Pancreas (tissue), 10 donors: ENCODE data around the gene ABCA6. TPM values are rescaled to one million over a fixed set of nuclear protein-coding genes. Genes with fewer than 3 reads are reported as not detected.

ENCODE experiments used
- ATAC-seq, 4 donors: fragments of 200-7000 bp; cut with Tn5 transposase; one replicate each; pipeline versions ENCODE4 v1.8.0 to v1.9.1; 2020; ENCODE audit warnings: mild to moderate bottlenecking in 4 of 4, moderate library complexity in 4 of 4
- DNase-seq, 6 donors: peaks; one replicate each; pipeline ENCODE4 v3.0.0-alpha.2; 2020
- FAIRE-seq: peaks from 2 replicates; lab custom pipeline; 2012; peaks lifted over from hg19 to GRCh38; lab: Jason Lieb, UNC
- H3K27ac ChIP-seq, 4 donors: fragments of 200-600 bp; sonication (generic); 1 replicate in 3 of 4; 2 replicates in 1 of 4; pipeline versions ENCODE4 v1.5.0 to v1.8.0; 2020
- H3K27me3 ChIP-seq, 4 donors: fragments of 200-600 bp; one replicate each; pipeline ENCODE4 v1.8.0; 2021
- H3K36me3 ChIP-seq, 3 donors: fragments of 200-600 bp; sonication (generic) in 1 of 3; one replicate each; pipeline versions ENCODE4 v1.5.0 to v1.8.0; 2020 to 2021
- H3K4me1 ChIP-seq, 3 donors: fragments of 200-600 bp; one replicate each; pipeline ENCODE4 v1.8.0; 2021
- H3K4me3 ChIP-seq, 4 donors: fragments of 200-600 bp; sonication (generic) in 2 of 4; one replicate each; pipeline versions ENCODE4 v1.5.0 to v1.8.0; 2020 to 2021
- H3K9me3 ChIP-seq, 4 donors: fragments of 200-600 bp; one replicate each; pipeline ENCODE4 v1.8.0; 2021
- WGBS, 2 donors: extraction: QIAGEN DNeasy Blood & Tissue Kit; methylation state at CpG; one replicate each; pipeline ENCODE4 v1.1.7; 2013; 5-methylcytosine and 5-hydroxymethylcytosine counted together
- intact Hi-C, 3 donors: fragments of 100-400 bp; cut with DNase I; formaldehyde crosslinking; loops; one replicate each; pipeline versions ENCODE4 v1.11.1 to v1.14.2; 2022
- microRNA-seq, 2 donors: library from miRNA; unstranded; fragments of <30 nt; microRNA quantifications; one replicate each; pipeline versions ENCODE4 to v1.1.0, GENCODE V29; 2019 to 2020
- polyA plus RNA-seq, 2 donors: library from polyadenylated mRNA; stranded (reverse); fragments of 200-250 nt; gene quantifications; one replicate each; pipeline ENCODE4 v1.2.3, GENCODE V29; 2013
- total RNA-seq, 6 donors: library from RNA; stranded (reverse); fragmentation: NEBNext Ultra II Directional in 4 of 6; extraction: Animal tissue kit (Norgen Biotek cat#: 25700) in 4 of 6; gene quantifications; one replicate each; pipeline versions ENCODE4 v1.2.1 to v1.2.4, GENCODE V29; 2021 to 2023
- TF ChIP-seq, protein P1 (sequence below), 4 donors: fragments of 200-600 bp; sonication (generic) in 3 of 4; IDR thresholded peaks; one replicate each; pipeline versions ENCODE4 v1.5.0 to v1.8.0; 2021; ENCODE audit warnings: antibody characterized with exemption in 4 of 4
- donor health status: healthy with polysubstance abuse.
- donor health status: DM: no; HTN: no; CAD: no; lungs with moderate emphysema.
- donor health status: DM: no; HTN: no; CAD: no.
- donor health status: control.
- donor health status: control.
- donor health status: Bipolar disorder and iron deficiency.
- donor health status: DM: yes; HTN: yes; CAD: no.
- donor health status: DM: no; HTN: no; CAD: no.
- donor health status: DM: no; HTN: no; CAD: no.
- donor health status: DM: yes; HTN: yes; CAD: no.

Gene ABCA6
- total and polyA plus RNA-seq, 8 donors, result 0.85 to 11.0 (median 4.1) TPM

GRCh38 chr17:69043098-69043734, 98.5 kb downstream of the ABCA6 start:
- H3K27ac ChIP-seq, result no peak overlapping the region
- H3K36me3 ChIP-seq, result no peaks in the 10 kb centered on the region
- H3K27me3 ChIP-seq, result no peaks in the 10 kb centered on the region
- intact Hi-C loops, result no loop called here
- no peak for DNase-seq
- H3K9me3 ChIP-seq, result peaks cover 0 to 3% (median 0%) of the 10 kb centered on the region in 4 donors
- WGBS, 2 donors, result 90% methylated on average over 6 of the region's 6 CpGs
- no peak for ATAC-seq
- peaks cover 6 to 15% (median 8%) of the 10 kb centered on the region in 3 donors for H3K4me1 ChIP-seq
- no peak overlapping the region for H3K4me3 ChIP-seq
- TF ChIP-seq, protein P1, sequence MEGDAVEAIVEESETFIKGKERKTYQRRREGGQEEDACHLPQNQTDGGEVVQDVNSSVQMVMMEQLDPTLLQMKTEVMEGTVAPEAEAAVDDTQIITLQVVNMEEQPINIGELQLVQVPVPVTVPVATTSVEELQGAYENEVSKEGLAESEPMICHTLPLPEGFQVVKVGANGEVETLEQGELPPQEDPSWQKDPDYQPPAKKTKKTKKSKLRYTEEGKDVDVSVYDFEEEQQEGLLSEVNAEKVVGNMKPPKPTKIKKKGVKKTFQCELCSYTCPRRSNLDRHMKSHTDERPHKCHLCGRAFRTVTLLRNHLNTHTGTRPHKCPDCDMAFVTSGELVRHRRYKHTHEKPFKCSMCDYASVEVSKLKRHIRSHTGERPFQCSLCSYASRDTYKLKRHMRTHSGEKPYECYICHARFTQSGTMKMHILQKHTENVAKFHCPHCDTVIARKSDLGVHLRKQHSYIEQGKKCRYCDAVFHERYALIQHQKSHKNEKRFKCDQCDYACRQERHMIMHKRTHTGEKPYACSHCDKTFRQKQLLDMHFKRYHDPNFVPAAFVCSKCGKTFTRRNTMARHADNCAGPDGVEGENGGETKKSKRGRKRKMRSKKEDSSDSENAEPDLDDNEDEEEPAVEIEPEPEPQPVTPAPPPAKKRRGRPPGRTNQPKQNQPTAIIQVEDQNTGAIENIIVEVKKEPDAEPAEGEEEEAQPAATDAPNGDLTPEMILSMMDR (IDR thresholded peaks at IDR 0.05), result no peak
- no peak for FAIRE-seq

- H3K4me3 ChIP-seq, result no peak overlapping the region
- no peaks in the 10 kb centered on the region for H3K27me3 ChIP-seq
- peaks cover 0 to 8% (median 0%) of the 10 kb centered on the region in 3 donors for H3K4me1 ChIP-seq
- no peak for ATAC-seq
- no peak for FAIRE-seq
- no peak overlapping the region for H3K27ac ChIP-seq
- WGBS, 2 donors, result 79 to 84% methylated on average over 5 of the region's 5 CpGs
- intact Hi-C loops, result no loop called here
- TF ChIP-seq, protein P1 (IDR thresholded peaks at IDR 0.05), result no peak
- no peak for DNase-seq
- peaks cover 0 to 3% (median 0%) of the 10 kb centered on the region in 4 donors for H3K9me3 ChIP-seq
- H3K36me3 ChIP-seq, result no peaks in the 10 kb centered on the region
These were observed 99.4 kb downstream of the ABCA6 start for GRCh38 chr17:69042308-69042707.

DNA sequence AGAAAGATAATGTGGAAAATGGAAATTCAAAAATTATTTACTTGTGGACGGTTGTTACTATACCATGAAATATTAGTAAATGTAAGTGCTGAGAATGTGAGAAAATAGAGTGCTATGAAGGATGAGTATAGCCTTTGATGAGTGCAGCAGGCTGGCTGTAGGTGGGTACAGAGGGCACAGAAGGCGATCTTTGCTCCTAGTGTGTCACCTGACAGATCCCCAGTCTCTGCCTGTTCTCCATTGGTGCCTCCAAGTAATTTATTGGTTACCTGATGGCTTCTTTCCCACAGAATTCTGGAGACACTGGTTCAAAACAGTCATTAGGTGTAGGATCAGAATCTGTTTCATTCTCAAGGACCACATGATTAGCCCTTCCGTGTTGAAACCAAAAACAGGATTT, 109.9 kb downstream of the ABCA6 start:
- Histone ChIP-seq H3K9me3 (no peaks in the 10 kb centered on the region), H3K4me1 (no peaks in the 10 kb centered on the region), H3K27me3 (no peaks in the 10 kb centered on the region), H3K4me3 (no peak overlapping the region), H3K36me3 (no peaks in the 10 kb centered on the region), H3K27ac (no peak overlapping the region)
- no peak for ATAC-seq
- DNase-seq, result no peak
- FAIRE-seq, result no peak
- TF ChIP-seq, protein P1 (IDR thresholded peaks at IDR 0.05), result no peak
- intact Hi-C loops, result no loop called here
- WGBS, 2 donors, result 74 to 78% methylated on average over 3 of the region's 3 CpGs

DNA sequence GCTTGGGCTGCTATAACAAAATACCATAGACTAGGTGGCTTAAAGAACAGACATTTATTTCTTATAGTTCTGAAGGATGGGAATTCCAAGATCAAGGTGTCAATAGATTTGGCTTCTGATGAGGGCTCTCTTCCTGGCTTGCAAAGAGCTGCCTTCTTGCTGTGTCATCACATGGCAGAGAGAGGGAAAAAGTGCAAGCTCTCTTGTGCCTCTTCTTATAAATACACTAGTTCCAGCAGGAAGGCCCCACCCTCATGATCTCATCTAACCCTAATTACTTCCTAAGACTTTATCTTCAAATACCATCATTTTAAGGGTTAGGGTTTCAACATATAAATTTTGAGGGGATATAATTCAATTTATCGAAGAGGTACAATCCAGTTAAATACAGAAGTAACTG, 111.5 kb downstream of the ABCA6 start:
- Histone ChIP-seq H3K36me3 (no peaks in the 10 kb centered on the region), H3K4me3 (no peak overlapping the region), H3K27ac (no peak overlapping the region), H3K27me3 (no peaks in the 10 kb centered on the region), H3K9me3 (no peaks in the 10 kb centered on the region), H3K4me1 (no peaks in the 10 kb centered on the region)
- intact Hi-C loops, result no loop called here
- no peak for ATAC-seq
- TF ChIP-seq, protein P1 (IDR thresholded peaks at IDR 0.05), result no peak
- DNase-seq, result no peak
- no peak for FAIRE-seq
- WGBS, 2 donors, result 94 to 96% methylated on average over 1 of the region's 1 CpG

Small RNA genes lying within 50 kb of the gene (microRNA-seq; reads per million reads assigned to microRNA genes)
- gene MIR4524A (0 reads per million in 2 donors), gene MIR4524B (0 reads per million in 2 donors)

Other genes with a start within 250 kb of the ABCA6 start
- 1 to 10 TPM in 5 of 6 donors, under 1 TPM in 1; 0.88 to 9.8 (median 4.3) TPM for gene ABCA8, start 186.5 kb downstream of the ABCA6 start, total RNA-seq
- 1 to 10 TPM; 1.5 to 1.6 TPM for gene ABCA8, start 186.5 kb downstream of the ABCA6 start, polyA plus RNA-seq
- gene ABCA9, start 81.0 kb downstream of the ABCA6 start, total RNA-seq, result 1 to 10 TPM in 5 of 6 donors, under 1 TPM in 1; 0.76 to 4.5 (median 2.4) TPM
- gene ABCA9, start 81.0 kb downstream of the ABCA6 start, polyA plus RNA-seq, result 1 to 10 TPM; 1.7 to 2.8 TPM
- gene ABCA10, start 86.9 kb upstream of the ABCA6 start, total RNA-seq, result 1 to 10 TPM; 1.6 to 6.1 (median 4.4) TPM
- 10 to 100 TPM; 12.9 to 18.5 TPM for gene ABCA10, start 86.9 kb upstream of the ABCA6 start, polyA plus RNA-seq
- 10 to 100 TPM; 20.7 to 52.7 (median 37.2) TPM for gene ABCA5, start 185.2 kb upstream of the ABCA6 start, total RNA-seq
- gene ABCA5, start 185.2 kb upstream of the ABCA6 start, polyA plus RNA-seq, result 10 to 100 TPM; 55.5 to 55.9 TPM